Upper lobe of right lung (tissue), 1 donor: ENCODE data around the gene LEKR1. TPM values are rescaled to one million over a fixed set of nuclear protein-coding genes. Genes with fewer than 3 reads are reported as not detected.

Source experiments
- ATAC-seq: fragments of 200-7000 bp; cut with Tn5 transposase; one replicate; pipeline ENCODE4 v1.9.1; 2020; ENCODE audit warnings: mild to moderate bottlenecking, moderate library complexity
- DNase-seq: peaks from one replicate; pipeline ENCODE4 v3.0.0-alpha.2; 2020
- H3K27ac ChIP-seq: fragments of 200-600 bp; one replicate; pipeline ENCODE4 v1.8.0; 2022
- H3K27me3 ChIP-seq: fragments of 200-600 bp; one replicate; pipeline ENCODE4 v1.8.0; 2022; ENCODE audit warnings: mild to moderate bottlenecking
- H3K36me3 ChIP-seq: fragments of 200-600 bp; one replicate; pipeline ENCODE4 v1.8.0; 2022
- H3K4me1 ChIP-seq: fragments of 200-600 bp; one replicate; pipeline ENCODE4 v1.8.0; 2022
- H3K4me3 ChIP-seq: fragments of 200-600 bp; one replicate; pipeline ENCODE4 v1.8.0; 2022; ENCODE audit warnings: mild to moderate bottlenecking
- H3K9me3 ChIP-seq: fragments of 200-600 bp; one replicate; pipeline ENCODE4 v1.8.0; 2022
- CTCF ChIP-seq: fragments of 200-600 bp; IDR thresholded peaks from one replicate; pipeline ENCODE4 v1.8.0; 2022; ENCODE audit warnings: antibody characterized with exemption
- intact Hi-C: fragments of 100-400 bp; cut with DNase I; formaldehyde crosslinking; loops from one replicate; pipeline ENCODE4 v1.11.0; 2022
- total RNA-seq: library from RNA; stranded (reverse); fragmentation: NEBNext Ultra II Directional; extraction: Animal tissue kit (Norgen Biotek cat#: 25700); gene quantifications from one replicate; pipeline ENCODE4 v1.2.1, GENCODE V29; 2021
- donor health status: DM: no; HTN: yes; CAD: no; lungs with severe emphysema.

Gene LEKR1
- total RNA-seq, 1 donor from 2014 or later = 2.1 TPM

- no peak for ATAC-seq
- Histone ChIP-seq H3K4me1 (no peaks in the 10 kb centered on the region), H3K36me3 (no peaks in the 10 kb centered on the region), H3K4me3 (no peak overlapping the region), H3K9me3 (no peaks in the 10 kb centered on the region), H3K27ac (no peak overlapping the region), H3K27me3 (no peaks in the 10 kb centered on the region)
- intact Hi-C loops = no loop called here
- TF ChIP-seq CTCF = no peak
- no peak for DNase-seq
Measured at GRCh38 chr3:157061265-157061664, 235.1 kb downstream of the LEKR1 start.

GRCh38 chr3:157063469-157063868 lies 237.3 kb downstream of the LEKR1 start:
- DNase-seq = no peak
- H3K9me3 ChIP-seq = no peaks in the 10 kb centered on the region
- H3K4me1 ChIP-seq = no peaks in the 10 kb centered on the region
- ATAC-seq = no peak
- no peak for TF ChIP-seq CTCF
- intact Hi-C loops = no loop called here
- H3K36me3 ChIP-seq = no peaks in the 10 kb centered on the region
- H3K27ac ChIP-seq = no peak overlapping the region
- H3K27me3 ChIP-seq = no peaks in the 10 kb centered on the region
- H3K4me3 ChIP-seq = no peak overlapping the region

GRCh38 chr3:157063926-157064325 lies 237.8 kb downstream of the LEKR1 start:
- Histone ChIP-seq H3K4me1 (no peaks in the 10 kb centered on the region), H3K36me3 (no peaks in the 10 kb centered on the region), H3K27me3 (no peaks in the 10 kb centered on the region), H3K4me3 (no peak overlapping the region), H3K27ac (no peak overlapping the region), H3K9me3 (no peaks in the 10 kb centered on the region)
- no peak for TF ChIP-seq CTCF
- ATAC-seq = no peak
- intact Hi-C loops = no loop called here
- no peak for DNase-seq

GRCh38 chr3:157064402-157064801 lies 238.2 kb downstream of the LEKR1 start:
- Histone ChIP-seq H3K27me3 (no peaks in the 10 kb centered on the region), H3K4me3 (no peak overlapping the region), H3K27ac (no peak overlapping the region), H3K36me3 (no peaks in the 10 kb centered on the region), H3K4me1 (no peaks in the 10 kb centered on the region), H3K9me3 (no peaks in the 10 kb centered on the region)
- DNase-seq (no peak), ATAC-seq (peak; percentile 80)
- TF ChIP-seq CTCF = no peak
- intact Hi-C loops = no loop called here

GRCh38 chr3:157065201-157065600 lies 239.0 kb downstream of the LEKR1 start:
- Histone ChIP-seq H3K4me3 (no peak overlapping the region), H3K27ac (no peak overlapping the region), H3K36me3 (no peaks in the 10 kb centered on the region), H3K9me3 (no peaks in the 10 kb centered on the region), H3K27me3 (no peaks in the 10 kb centered on the region), H3K4me1 (no peaks in the 10 kb centered on the region)
- DNase-seq (no peak), ATAC-seq (no peak)
- intact Hi-C loops = no loop called here
- no peak for TF ChIP-seq CTCF
